ENCODE results near the gene SLC25A26.

Gene SLC25A26

DNA sequence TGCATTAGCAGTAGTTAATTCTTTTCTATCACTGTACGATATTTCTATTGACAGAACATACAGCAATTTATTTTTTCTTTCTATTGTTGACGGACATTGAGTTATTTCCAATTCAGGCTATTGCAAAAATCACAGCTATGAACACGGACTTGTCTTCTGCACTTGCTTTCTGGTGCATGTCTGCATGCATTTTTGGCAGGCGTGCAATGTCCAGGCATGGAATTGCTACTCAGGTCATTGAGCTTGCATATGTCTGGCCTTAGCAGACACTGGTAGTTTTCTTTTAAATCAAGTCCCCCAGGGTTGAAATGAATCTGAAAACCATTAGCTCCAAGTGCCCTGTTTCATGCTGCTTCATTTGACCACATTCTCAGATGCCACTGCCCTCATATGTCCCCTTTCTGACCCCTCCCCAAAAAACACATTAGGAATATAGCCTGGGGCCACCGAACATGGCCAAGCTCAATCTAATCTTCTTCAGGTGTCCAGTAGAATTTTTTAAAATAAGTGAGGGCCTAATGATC, 207.2 kb downstream of the SLC25A26 start:
- no peak for DNase-seq
